H1 (cell line): ENCODE measurements around the gene MTX1. TPM values are rescaled to one million over a fixed set of nuclear protein-coding genes. Genes with fewer than 3 reads are reported as not detected.
"Not testable (repeated sequence)": the region's sequence is repeated elsewhere in the genome, so short reads cannot be mapped to it uniquely, and the experiment has no call there.

ENCODE experiments used
- CTCF ChIA-PET: fragments of 300-600 bp; sonication (Branson Sonifier 250); formaldehyde crosslinking; loops from one replicate; lab custom pipeline; 2021; ENCODE audit not compliant: partially characterized antibody; lab: Charles Lee
- POLR2A ChIA-PET: fragments of 300-600 bp; sonication (Branson Sonifier 250); formaldehyde crosslinking; loops from one replicate; lab custom pipeline; 2021; ENCODE audit warnings: inconsistent platforms; ENCODE audit not compliant: partially characterized antibody; lab: Charles Lee
- DNase-seq, 2 experiments: peaks; one replicate each; pipeline versions ENCODE4 v3.0.0 to v3.0.0-alpha.2; 2010 to 2022; ENCODE audit warnings: low spot score in 2 of 2, low read depth in 1 of 2, mixed read lengths in 1 of 2
- FAIRE-seq: peaks from 2 replicates; lab custom pipeline; 2011; peaks lifted over from hg19 to GRCh38; lab: Jason Lieb, UNC
- H2AFZ ChIP-seq: 2 replicates; pipeline ENCODE4 v1.8.1; 2012; ENCODE audit warnings: low read length, inconsistent platforms
- H2AK5ac ChIP-seq: 2 replicates; pipeline ENCODE4 v1.6.1; 2013; ENCODE audit warnings: low read depth, low read length
- H2BK120ac ChIP-seq: replicated peaks from 2 replicates; pipeline ENCODE3; 2013; ENCODE audit warnings: low read depth, low read length, inconsistent platforms
- H2BK12ac ChIP-seq: 2 replicates; pipeline ENCODE4 v1.6.1; 2013; ENCODE audit warnings: low read depth, low read length
- H2BK15ac ChIP-seq: 2 replicates; pipeline ENCODE4 v1.6.1; 2013; ENCODE audit warnings: low read length
- H2BK20ac ChIP-seq: 2 replicates; pipeline ENCODE4 v1.6.1; 2013; ENCODE audit warnings: low read length
- H2BK5ac ChIP-seq: 2 replicates; pipeline ENCODE4 v1.6.1; 2013; ENCODE audit warnings: low read depth, low read length
- H3K14ac ChIP-seq: 2 replicates; pipeline ENCODE4 v1.6.1; 2013; ENCODE audit warnings: inconsistent platforms; ENCODE audit not compliant: insufficient read length
- H3K18ac ChIP-seq: 2 replicates; pipeline ENCODE4 v1.6.1; 2013; ENCODE audit warnings: low read length; ENCODE audit errors: extremely low read depth
- H3K23ac ChIP-seq: 2 replicates; pipeline ENCODE4 v1.6.1; 2013; ENCODE audit warnings: inconsistent platforms; ENCODE audit not compliant: insufficient read length
- H3K23me2 ChIP-seq: 2 replicates; pipeline ENCODE4 v1.6.1; 2013; ENCODE audit warnings: low read depth, low read length
- H3K27ac ChIP-seq: 2 replicates; pipeline ENCODE4 v1.6.1; 2011; ENCODE audit warnings: low read depth, low read length, inconsistent platforms
- H3K27me3 ChIP-seq, 4 experiments: replicated peaks in 1 of 4; 1 replicate in 1 of 4; 2 replicates in 3 of 4; pipeline versions ENCODE4 v1.6.1 to v1.8.1; 2011 to 2013; ENCODE audit warnings: low read length in 3 of 4, mild to moderate bottlenecking in 3 of 4, inconsistent platforms in 2 of 4, mixed read lengths in 2 of 4, moderate library complexity in 1 of 4; ENCODE audit not compliant: control insufficient read depth in 3 of 4, insufficient read depth in 3 of 4; ENCODE audit errors: extremely low read depth in 1 of 4
- H3K36me3 ChIP-seq, 4 experiments: 2 replicates each; pipeline versions ENCODE4 v1.6.1 to v1.8.1; 2011 to 2013; ENCODE audit warnings: mild to moderate bottlenecking in 4 of 4, low read length in 3 of 4, moderate library complexity in 2 of 4, control low read depth in 1 of 4, inconsistent platforms in 1 of 4; ENCODE audit not compliant: insufficient read depth in 4 of 4, control insufficient read depth in 2 of 4
- H3K4ac ChIP-seq: replicated peaks from 2 replicates; pipeline ENCODE3; 2013; ENCODE audit warnings: low read length, low read depth, mixed read lengths, inconsistent platforms; ENCODE audit not compliant: insufficient read length
- H3K4me1 ChIP-seq, 4 experiments: replicated peaks in 1 of 4; 1 replicate in 1 of 4; 2 replicates in 3 of 4; pipeline versions ENCODE4 v1.6.1 to v1.8.1; 2011 to 2013; ENCODE audit warnings: low read length in 3 of 4, inconsistent platforms in 2 of 4, mixed read lengths in 1 of 4; ENCODE audit not compliant: insufficient read depth in 4 of 4, control insufficient read depth in 3 of 4
- H3K4me2 ChIP-seq, 2 experiments: 2 replicates each; pipeline versions ENCODE4 v1.6.1 to v1.8.1; 2011 to 2013; ENCODE audit warnings: low read depth in 2 of 2, low read length in 2 of 2, control low read depth in 1 of 2, inconsistent platforms in 1 of 2, mild to moderate bottlenecking in 1 of 2; ENCODE audit not compliant: insufficient read depth in 1 of 2
- H3K4me3 ChIP-seq, 4 experiments: fragments of 200-600, 300-600 bp in 1 of 4; sonication (generic), shearing (Covaris generic), sonication (Bioruptor Twin) in 1 of 4; 2 replicates each; pipeline versions ENCODE4 v1.5.1 to v1.8.1; 2011 to 2016; ENCODE audit warnings: low read length in 4 of 4, low read depth in 3 of 4, control low read depth in 2 of 4, inconsistent platforms in 2 of 4, mild to moderate bottlenecking in 2 of 4, mixed read lengths in 1 of 4, moderate library complexity in 1 of 4; ENCODE audit not compliant: insufficient read depth in 2 of 4; ENCODE audit errors: extremely low read depth in 1 of 4
- H3K56ac ChIP-seq: replicated peaks from 2 replicates; pipeline ENCODE3; 2013; ENCODE audit warnings: low read depth, mild to moderate bottlenecking, mixed read lengths, low read length, inconsistent platforms; ENCODE audit not compliant: insufficient read length
- H3K79me1 ChIP-seq: 2 replicates; pipeline ENCODE4 v1.6.1; 2013; ENCODE audit warnings: low read depth, low read length, control low read depth
- H3K79me2 ChIP-seq, 2 experiments: 2 replicates each; pipeline versions ENCODE4 v1.6.1 to v1.8.1; 2012 to 2013; ENCODE audit warnings: low read length in 2 of 2, mild to moderate bottlenecking in 2 of 2, inconsistent platforms in 1 of 2; ENCODE audit not compliant: insufficient read depth in 2 of 2, control insufficient read depth in 1 of 2
- H3K9ac ChIP-seq, 4 experiments: replicated peaks in 1 of 4; 1 replicate in 1 of 4; 2 replicates in 3 of 4; pipeline versions ENCODE4 v1.6.1 to v1.8.1; 2011 to 2013; ENCODE audit warnings: low read depth in 3 of 4, low read length in 3 of 4, control low read depth in 2 of 4, mild to moderate bottlenecking in 2 of 4, moderate library complexity in 2 of 4, inconsistent platforms in 1 of 4; ENCODE audit errors: extremely low read depth in 1 of 4
- H3K9me3 ChIP-seq, 2 experiments: 2 replicates each; pipeline versions ENCODE4 v1.6.1 to v1.8.1; 2012 to 2013; ENCODE audit warnings: mild to moderate bottlenecking in 2 of 2, moderate library complexity in 2 of 2, control low read depth in 1 of 2, inconsistent platforms in 1 of 2, low read depth in 1 of 2, low read length in 1 of 2, mixed read lengths in 1 of 2; ENCODE audit not compliant: insufficient read depth in 2 of 2
- H4K20me1 ChIP-seq, 2 experiments: replicated peaks in 1 of 2; 2 replicates each; pipeline versions ENCODE3 to v1.8.1; 2011 to 2013; ENCODE audit warnings: inconsistent platforms in 2 of 2, low read length in 2 of 2, mild to moderate bottlenecking in 1 of 2; ENCODE audit not compliant: insufficient read depth in 2 of 2, control insufficient read depth in 1 of 2
- H4K5ac ChIP-seq: 2 replicates; pipeline ENCODE4 v1.6.1; 2013; ENCODE audit warnings: low read length, low read depth, mixed read lengths, inconsistent platforms; ENCODE audit not compliant: insufficient read length
- H4K8ac ChIP-seq: 2 replicates; pipeline ENCODE4 v1.8.0; 2013; ENCODE audit warnings: mild to moderate bottlenecking, moderate library complexity, low read length, inconsistent platforms; ENCODE audit not compliant: insufficient read depth; ENCODE audit errors: extremely low read depth
- H4K91ac ChIP-seq: replicated peaks from 2 replicates; pipeline ENCODE3; 2013; ENCODE audit warnings: low read length, mixed read lengths, inconsistent platforms; ENCODE audit not compliant: insufficient read length
- KDM4A ChIP-seq: IDR thresholded peaks from one replicate; pipeline ENCODE4 v1.7.1; 2012; ENCODE audit warnings: low read depth, mild to moderate bottlenecking, moderate library complexity, low read length, inconsistent platforms; ENCODE audit not compliant: severe bottlenecking
- PHF8 ChIP-seq: fragments of 200-600 bp; sonication (generic); conservative IDR thresholded peaks from 2 replicates; pipeline ENCODE4 v1.7.1; 2012; ENCODE audit warnings: low read depth, mild to moderate bottlenecking, inconsistent platforms, low read length, moderate library complexity
- WGBS, 2 experiments: shearing (Covaris generic) in 1 of 2; methylation state at CpG; one replicate each; pipeline versions ENCODE4 v1.1.6 to v1.1.7; 2013 to 2015; ENCODE audit warnings: low lambda C conversion rate in 2 of 2, mixed read lengths in 2 of 2, inconsistent platforms in 1 of 2, low coverage in 1 of 2, missing lambda C conversion rate in 1 of 2; ENCODE audit not compliant: insufficient replicate concordance in 2 of 2, insufficient coverage in 1 of 2, insufficient read length in 1 of 2; ENCODE audit errors: extremely low coverage in 1 of 2, missing lambda C conversion rate in 1 of 2; 5-methylcytosine and 5-hydroxymethylcytosine counted together
- polyA plus RNA-seq, 7 experiments: library from polyadenylated mRNA; depleted of rRNA in 3 of 7; stranded (reverse) in 5 of 7; unstranded in 2 of 7; fragments of >200 nt in 5 of 7; fragments of 200-250 nt in 2 of 7; gene quantifications; 1 replicate in 5 of 7; 2 replicates in 1 of 7; 4 replicates in 1 of 7; pipeline versions ENCODE4 v1.2.1 to v1.2.3, GENCODE V29; 2011 to 2013; ENCODE audit warnings: missing spikeins in 2 of 7, mixed read lengths in 2 of 7
- total RNA-seq: library from RNA; stranded (reverse); fragmentation: NEBNext Ultra II Directional; extraction: Animal tissue kit (Norgen Biotek cat#: 25700); gene quantifications from 2 replicates; pipeline ENCODE4 v1.2.1, GENCODE V29; 2021
- TF ChIP-seq, protein P1 (sequence below): IDR thresholded peaks from 2 replicates; pipeline ENCODE4 v1.6.1; 2012; ENCODE audit warnings: low read length, inconsistent platforms

Gene MTX1
- total and polyA plus RNA-seq, 2 of the 8 experiments (the other 6 are each of a cell fraction or from before 2014, with no cell fraction given) = 47.9 to 131 TPM

DNA sequence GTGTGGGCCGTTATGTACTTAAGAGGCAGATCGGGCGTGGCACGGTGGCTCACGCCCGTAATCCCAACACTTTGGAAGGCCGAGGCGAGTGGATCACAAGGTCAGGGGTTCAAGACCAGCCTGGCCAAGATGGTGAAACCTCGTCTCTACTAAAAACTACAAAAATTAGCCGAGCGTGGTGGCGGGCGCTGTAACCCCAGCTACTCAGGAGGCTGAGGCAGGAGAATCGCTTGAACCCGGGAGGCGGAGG, 14.6 kb upstream of the MTX1 start:
- H3K27ac ChIP-seq = peak overlapping the region; percentile 94
- WGBS, 2 experiments = 2% methylated on average over 16 of the region's 16 CpGs; no CpG with 5 or more reads in 1 of the 2 experiments
- not testable (repeated sequence) for DNase-seq, H3K27me3 ChIP-seq, H3K23ac ChIP-seq, FAIRE-seq, H2AFZ ChIP-seq, H3K9me3 ChIP-seq, H3K14ac ChIP-seq
- ChIA-PET CTCF (interaction anchor here (0.7 to 5.1 kb wide), 27 partner anchors 9 to 1086 kb away, joined by 3 to 107 read pairs (median 4); partner anchors contain the start of genes ENTREP3, KRTCAP2, MTX1 and THBS3), POLR2A (interaction anchor here (0.6 to 19.4 kb wide), 34 partner anchors 13 to 249 kb away, joined by 3 to 512 read pairs (median 4); partner anchors contain the start of genes CLK2, ENTREP3, FLAD1 and HCN3)
- H2BK12ac ChIP-seq = peak overlapping the region; percentile 100
- H4K20me1 ChIP-seq = peaks cover 10 to 23% of the 10 kb centered on the region in 2 experiments
- H3K79me1 ChIP-seq = peaks cover 14% of the 10 kb centered on the region
- peak overlapping the region; percentile 47 for H2BK120ac ChIP-seq
- H2BK15ac ChIP-seq = peak overlapping the region; percentile 97; the same call in 1 of the 2 replicates
- H3K9ac ChIP-seq = peak overlapping the region in 3 of 4 experiments; percentile 72 to 96 (median 92); a peak in 6 of 7 replicates
- H3K79me2 ChIP-seq = peaks cover 6 to 34% of the 10 kb centered on the region in 2 experiments; a peak in 3 of 4 replicates
- H3K4ac ChIP-seq = peak overlapping the region; percentile 98
- H3K23me2 ChIP-seq = peaks cover 24% of the 10 kb centered on the region
- H4K8ac ChIP-seq = peak overlapping the region; percentile 96
- peak overlapping the region; percentile 69; the same call in 1 of the 2 replicates for H2AK5ac ChIP-seq
- H3K4me2 ChIP-seq = peak overlapping the region; percentile 81 to 87
- H4K5ac ChIP-seq = peak overlapping the region; percentile 99
- TF ChIP-seq, protein P1, sequence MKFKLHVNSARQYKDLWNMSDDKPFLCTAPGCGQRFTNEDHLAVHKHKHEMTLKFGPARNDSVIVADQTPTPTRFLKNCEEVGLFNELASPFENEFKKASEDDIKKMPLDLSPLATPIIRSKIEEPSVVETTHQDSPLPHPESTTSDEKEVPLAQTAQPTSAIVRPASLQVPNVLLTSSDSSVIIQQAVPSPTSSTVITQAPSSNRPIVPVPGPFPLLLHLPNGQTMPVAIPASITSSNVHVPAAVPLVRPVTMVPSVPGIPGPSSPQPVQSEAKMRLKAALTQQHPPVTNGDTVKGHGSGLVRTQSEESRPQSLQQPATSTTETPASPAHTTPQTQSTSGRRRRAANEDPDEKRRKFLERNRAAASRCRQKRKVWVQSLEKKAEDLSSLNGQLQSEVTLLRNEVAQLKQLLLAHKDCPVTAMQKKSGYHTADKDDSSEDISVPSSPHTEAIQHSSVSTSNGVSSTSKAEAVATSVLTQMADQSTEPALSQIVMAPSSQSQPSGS = peak; percentile 22; the same call in 1 of the 2 replicates
- TF ChIP-seq KDM4A = peak; percentile 47
- TF ChIP-seq PHF8 = 0 out of 2 replicates have a peak, but pooled peaks have one; percentile 2
- H3K4me3 ChIP-seq = peak overlapping the region; percentile 60 to 98 (median 96)
- H3K4me1 ChIP-seq = peaks cover 9 to 31% (median 25%) of the 10 kb centered on the region in 4 experiments
- peaks cover 20 to 30% (median 21%) of the 10 kb centered on the region in 4 experiments for H3K36me3 ChIP-seq
- H3K18ac ChIP-seq = peak overlapping the region; percentile 99
- H3K56ac ChIP-seq = peak overlapping the region; percentile 62
- H2BK20ac ChIP-seq = peak overlapping the region; percentile 98; the same call in 1 of the 2 replicates
- peak overlapping the region; percentile 100 for H4K91ac ChIP-seq
- H2BK5ac ChIP-seq = peak overlapping the region; percentile 99
